HUES6 (cell line): Measurements from ENCODE around the gene SF3B4.
A peak's percentile ranks its signal among the peaks of the same experiment; 100 is the strongest.

Source experiments
- H3K27ac ChIP-seq: 2 replicates; pipeline ENCODE4 v1.7.0; 2013; ENCODE audit warnings: low read depth, mild to moderate bottlenecking, low read length, inconsistent platforms
- H3K27me3 ChIP-seq: 2 replicates; pipeline ENCODE4 v1.6.1; 2013; ENCODE audit warnings: low read length; ENCODE audit not compliant: control insufficient read depth, insufficient read depth
- H3K36me3 ChIP-seq: 2 replicates; pipeline ENCODE4 v1.6.1; 2013; ENCODE audit warnings: low read length; ENCODE audit not compliant: control insufficient read depth, insufficient read depth
- H3K4me1 ChIP-seq: 2 replicates; pipeline ENCODE4 v1.6.1; 2013; ENCODE audit warnings: low read length; ENCODE audit not compliant: control insufficient read depth, insufficient read depth
- H3K4me3 ChIP-seq: 2 replicates; pipeline ENCODE4 v1.5.1; 2013; ENCODE audit warnings: low read depth, low read length
- H3K9ac ChIP-seq: one replicate; pipeline ENCODE4 v1.6.1; 2013; ENCODE audit warnings: mild to moderate bottlenecking, low read length
- H3K9me3 ChIP-seq: 2 replicates; pipeline ENCODE4 v1.6.1; 2013; ENCODE audit warnings: low read depth, low read length; ENCODE audit not compliant: control insufficient read depth, insufficient read depth

Gene SF3B4

DNA sequence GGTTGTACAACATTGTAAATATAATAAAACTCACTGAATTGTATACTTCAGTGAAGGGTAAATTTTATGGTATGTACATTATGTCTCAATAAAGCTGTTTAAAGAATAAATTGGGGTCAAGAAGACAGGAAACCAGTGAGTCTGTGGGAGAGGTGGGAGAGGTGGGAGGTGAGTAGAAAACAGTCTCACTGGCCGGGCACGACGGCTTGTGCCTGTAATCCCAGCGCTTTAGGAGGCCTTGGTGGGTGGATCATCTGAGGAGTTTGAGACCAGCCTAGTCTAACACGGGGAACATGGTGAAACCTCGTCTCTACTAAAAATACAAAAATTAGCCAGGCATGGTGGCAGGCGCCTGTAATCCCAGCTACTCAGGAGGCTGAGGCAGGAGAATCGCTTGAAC is 4.9 kb upstream of the SF3B4 start:
- H3K4me1 ChIP-seq: peaks cover 23% of the 10 kb centered on the region
- H3K9ac ChIP-seq: no peak overlapping the region
- no peaks in the 10 kb centered on the region for H3K27me3 ChIP-seq
- no peak overlapping the region for H3K4me3 ChIP-seq
- H3K9me3 ChIP-seq: no peaks in the 10 kb centered on the region
- no peak overlapping the region for H3K27ac ChIP-seq
- no peaks in the 10 kb centered on the region; the same call in 1 of the 2 replicates for H3K36me3 ChIP-seq

GRCh38 chr1:149931212-149931790 is 3.7 kb upstream of the SF3B4 start:
- Histone ChIP-seq H3K36me3 (peaks cover 6% of the 10 kb centered on the region), H3K4me3 (no peak overlapping the region), H3K27me3 (no peaks in the 10 kb centered on the region), H3K4me1 (peaks cover 16% of the 10 kb centered on the region), H3K9me3 (no peaks in the 10 kb centered on the region), H3K27ac (no peak overlapping the region), H3K9ac (no peak overlapping the region)

DNA sequence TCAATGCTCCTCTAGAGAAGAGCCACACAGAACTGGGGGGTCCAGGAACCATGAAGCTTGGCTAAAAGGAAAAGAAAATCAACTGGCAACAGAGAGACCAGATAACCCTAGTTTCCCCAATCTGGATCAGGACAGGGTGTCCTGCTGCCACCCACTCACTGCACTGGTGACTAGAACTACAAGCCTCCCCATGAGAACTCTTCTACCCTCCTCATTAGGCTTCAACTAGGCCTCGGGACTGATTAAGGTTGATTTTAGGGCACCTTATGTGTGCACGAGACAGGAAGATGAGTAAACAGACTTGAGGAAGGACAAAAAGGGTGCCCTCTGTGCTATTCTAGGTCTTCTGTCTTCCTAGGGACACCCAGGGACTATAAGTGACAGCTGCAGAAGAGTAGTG is 2.3 kb upstream of the SF3B4 start:
- Histone ChIP-seq H3K27ac (no peak overlapping the region), H3K36me3 (peaks cover 20% of the 10 kb centered on the region), H3K9me3 (no peaks in the 10 kb centered on the region), H3K9ac (no peak overlapping the region), H3K27me3 (no peaks in the 10 kb centered on the region), H3K4me1 (peaks cover 16% of the 10 kb centered on the region), H3K4me3 (no peak overlapping the region)

- Histone ChIP-seq H3K4me3 (peak overlapping the region; percentile 96), H3K9me3 (no peaks in the 10 kb centered on the region), H3K27ac (peak overlapping the region; percentile 94), H3K9ac (peak overlapping the region; percentile 93), H3K36me3 (peaks cover 35% of the 10 kb centered on the region), H3K27me3 (no peaks in the 10 kb centered on the region), H3K4me1 (peaks cover 16% of the 10 kb centered on the region)
Measured at GRCh38 chr1:149928401-149928724, 760 bp upstream of the SF3B4 start.

DNA sequence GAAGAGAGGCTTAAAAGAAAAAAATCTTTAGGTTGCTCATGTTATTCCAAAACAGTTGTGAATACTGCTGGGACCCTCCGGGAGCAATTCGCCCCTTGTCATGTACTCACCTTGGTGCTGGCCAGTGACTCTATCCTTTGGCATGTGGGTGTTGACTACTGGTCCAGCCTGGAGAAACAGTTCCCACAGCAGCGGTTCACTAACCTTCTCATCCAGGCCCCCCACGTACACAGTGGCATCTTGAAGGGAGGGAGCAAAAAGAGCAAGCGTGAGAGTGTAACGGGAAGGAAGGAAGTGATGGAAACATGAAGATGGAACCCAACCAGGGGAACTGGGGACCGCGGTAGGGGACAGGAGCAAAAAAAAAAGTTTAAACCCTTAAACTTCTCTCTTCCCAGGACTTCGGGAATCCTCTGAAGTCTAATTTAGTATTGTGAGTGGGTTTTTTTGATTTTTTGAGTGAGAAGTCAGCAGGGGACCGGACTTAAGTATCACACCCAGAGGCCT is 494 bp downstream of the SF3B4 start:
- H3K9ac ChIP-seq: peak overlapping the region; percentile 93
- peak overlapping the region; percentile 94 for H3K27ac ChIP-seq
- H3K27me3 ChIP-seq: no peaks in the 10 kb centered on the region
- H3K9me3 ChIP-seq: no peaks in the 10 kb centered on the region
- peaks cover 16% of the 10 kb centered on the region for H3K4me1 ChIP-seq
- H3K4me3 ChIP-seq: peak overlapping the region; percentile 96
- peaks cover 46% of the 10 kb centered on the region for H3K36me3 ChIP-seq

DNA sequence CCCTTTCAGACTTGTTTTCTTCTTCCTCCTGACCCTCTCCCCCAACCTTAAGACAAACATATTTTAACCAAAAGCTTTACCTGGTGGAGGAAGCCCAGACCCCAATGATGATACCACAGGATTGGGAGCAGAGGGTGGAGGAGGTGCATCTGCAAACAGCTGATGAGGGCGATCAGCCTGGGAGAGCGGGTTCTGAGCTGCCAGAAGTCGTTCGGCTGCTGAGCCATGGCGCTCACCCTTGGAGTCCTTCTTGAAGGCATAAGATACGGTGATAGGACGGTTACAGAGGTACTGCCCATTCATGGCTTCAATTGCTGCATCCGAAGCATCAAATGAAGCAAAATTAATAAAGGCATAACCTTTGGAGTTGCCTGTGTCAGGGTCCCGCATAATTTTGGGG is 1.3 kb downstream of the SF3B4 start:
- Histone ChIP-seq H3K9ac (no peak overlapping the region), H3K4me3 (peak overlapping the region; percentile 96; the same call in 1 of the 2 replicates), H3K27ac (no peak overlapping the region), H3K36me3 (peaks cover 46% of the 10 kb centered on the region), H3K27me3 (no peaks in the 10 kb centered on the region), H3K4me1 (peaks cover 16% of the 10 kb centered on the region), H3K9me3 (no peaks in the 10 kb centered on the region)

DNA sequence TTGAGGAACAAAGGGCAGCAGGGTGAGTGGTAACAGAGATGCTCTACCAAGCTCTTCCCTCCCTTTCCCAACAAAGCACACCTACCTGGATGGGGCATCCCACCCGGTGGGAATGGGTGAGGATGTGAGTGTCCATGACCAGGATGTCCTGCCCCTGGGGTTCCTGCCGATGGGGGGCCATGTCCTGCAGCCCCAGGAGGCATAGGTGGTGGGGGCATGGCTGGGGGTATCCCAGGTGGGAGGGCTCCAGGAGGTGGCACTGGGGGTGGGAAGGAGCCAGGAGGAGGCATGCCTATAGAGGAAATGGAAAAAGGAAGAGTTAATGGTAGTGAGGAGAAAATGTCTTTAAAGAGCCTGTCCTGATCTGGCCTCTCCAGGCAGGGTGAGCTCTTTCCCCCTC is 1.9 kb downstream of the SF3B4 start:
- Histone ChIP-seq H3K9ac (no peak overlapping the region), H3K4me3 (peak overlapping the region; percentile 96; the same call in 1 of the 2 replicates), H3K27ac (no peak overlapping the region), H3K36me3 (peaks cover 46% of the 10 kb centered on the region), H3K4me1 (peaks cover 16% of the 10 kb centered on the region), H3K9me3 (no peaks in the 10 kb centered on the region), H3K27me3 (no peaks in the 10 kb centered on the region)

- Histone ChIP-seq H3K36me3 (peaks cover 46% of the 10 kb centered on the region), H3K27ac (no peak overlapping the region), H3K27me3 (no peaks in the 10 kb centered on the region), H3K4me1 (peaks cover 16% of the 10 kb centered on the region), H3K9ac (no peak overlapping the region), H3K4me3 (no peak overlapping the region), H3K9me3 (no peaks in the 10 kb centered on the region)
Measured at GRCh38 chr1:149925345-149925744, 2.3 kb downstream of the SF3B4 start.

- H3K27me3 ChIP-seq: no peaks in the 10 kb centered on the region
- H3K36me3 ChIP-seq: peaks cover 46% of the 10 kb centered on the region
- H3K27ac ChIP-seq: no peak overlapping the region
Measured at GRCh38 chr1:149923626-149924025, 4.0 kb downstream of the SF3B4 start.

GRCh38 chr1:149917571-149918144 is 9.9 kb downstream of the SF3B4 start, which contains the start of gene SV2A:
TSS of gene SV2A (minus strand) at chr1:149917844. CDS start at chr1:149913840, 4,004 bp downstream.
- H3K9me3 ChIP-seq: no peaks in the 10 kb centered on the region
- peaks cover 13% of the 10 kb centered on the region for H3K36me3 ChIP-seq
- peaks cover 19% of the 10 kb centered on the region for H3K4me1 ChIP-seq
- peak within 1 kb of the TSS; percentile 81 for H3K4me3 ChIP-seq
- no peak within 1 kb of the TSS for H3K27ac ChIP-seq
- H3K27me3 ChIP-seq: no peaks in the 10 kb centered on the region
- H3K9ac ChIP-seq: peak within 1 kb of the TSS; percentile 61

More at GRCh38 chr1:149923626-149924025, 4.0 kb downstream of the SF3B4 start:
- peaks cover 12% of the 10 kb centered on the region for H3K4me1 ChIP-seq
- H3K4me3 ChIP-seq: no peak overlapping the region
- no peak overlapping the region for H3K9ac ChIP-seq
- no peaks in the 10 kb centered on the region for H3K9me3 ChIP-seq

DNA sequence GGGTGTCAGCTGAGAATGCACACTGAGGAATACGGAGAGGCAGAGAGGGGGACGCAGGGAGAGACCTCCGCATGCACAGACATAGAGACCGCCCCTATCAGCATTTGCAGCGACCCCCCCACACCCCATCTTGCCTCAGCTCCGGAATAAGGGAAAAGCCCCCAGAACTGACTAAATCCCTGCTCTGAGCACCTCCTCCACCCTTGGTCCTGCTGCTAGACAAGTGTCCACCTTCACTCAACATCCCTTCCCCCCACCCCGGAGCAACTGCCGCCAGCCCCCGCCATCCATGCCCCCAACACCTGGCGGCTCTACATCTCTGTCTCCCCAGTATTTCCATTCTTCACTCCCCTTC is 10.7 kb downstream of the SF3B4 start:
- Histone ChIP-seq H3K4me3 (peak overlapping the region; percentile 81), H3K27ac (no peak overlapping the region), H3K36me3 (peaks cover 13% of the 10 kb centered on the region), H3K9me3 (no peaks in the 10 kb centered on the region), H3K9ac (no peak overlapping the region), H3K27me3 (no peaks in the 10 kb centered on the region), H3K4me1 (peaks cover 19% of the 10 kb centered on the region)
